ENCODE measurements around the gene RND1.

DNA sequence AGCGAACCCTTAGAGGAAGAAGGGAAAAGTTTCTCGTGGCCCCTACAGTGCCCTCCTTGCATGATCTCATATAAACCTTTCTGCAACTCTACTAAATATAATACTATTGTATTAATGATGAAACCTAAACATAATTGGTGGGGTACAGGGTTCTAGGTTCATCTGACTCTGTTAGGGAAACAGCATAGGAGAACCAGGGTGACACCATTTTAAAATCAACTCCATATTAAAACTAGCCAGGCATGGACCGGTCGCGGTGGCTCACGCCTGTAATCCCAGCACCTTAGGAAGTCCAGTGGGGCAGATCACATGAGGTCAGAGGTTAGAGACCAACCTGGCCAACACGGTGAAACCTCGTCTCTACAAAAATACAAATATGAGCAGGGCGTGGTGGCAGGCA, 15.0 kb upstream of the RND1 start:
- TF ChIP-seq, protein P1, sequence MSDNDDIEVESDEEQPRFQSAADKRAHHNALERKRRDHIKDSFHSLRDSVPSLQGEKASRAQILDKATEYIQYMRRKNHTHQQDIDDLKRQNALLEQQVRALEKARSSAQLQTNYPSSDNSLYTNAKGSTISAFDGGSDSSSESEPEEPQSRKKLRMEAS (IDR thresholded peaks at IDR 0.05; ENCODE audit: low read depth, low read length), result no peak
- TF ChIP-seq, protein P2, sequence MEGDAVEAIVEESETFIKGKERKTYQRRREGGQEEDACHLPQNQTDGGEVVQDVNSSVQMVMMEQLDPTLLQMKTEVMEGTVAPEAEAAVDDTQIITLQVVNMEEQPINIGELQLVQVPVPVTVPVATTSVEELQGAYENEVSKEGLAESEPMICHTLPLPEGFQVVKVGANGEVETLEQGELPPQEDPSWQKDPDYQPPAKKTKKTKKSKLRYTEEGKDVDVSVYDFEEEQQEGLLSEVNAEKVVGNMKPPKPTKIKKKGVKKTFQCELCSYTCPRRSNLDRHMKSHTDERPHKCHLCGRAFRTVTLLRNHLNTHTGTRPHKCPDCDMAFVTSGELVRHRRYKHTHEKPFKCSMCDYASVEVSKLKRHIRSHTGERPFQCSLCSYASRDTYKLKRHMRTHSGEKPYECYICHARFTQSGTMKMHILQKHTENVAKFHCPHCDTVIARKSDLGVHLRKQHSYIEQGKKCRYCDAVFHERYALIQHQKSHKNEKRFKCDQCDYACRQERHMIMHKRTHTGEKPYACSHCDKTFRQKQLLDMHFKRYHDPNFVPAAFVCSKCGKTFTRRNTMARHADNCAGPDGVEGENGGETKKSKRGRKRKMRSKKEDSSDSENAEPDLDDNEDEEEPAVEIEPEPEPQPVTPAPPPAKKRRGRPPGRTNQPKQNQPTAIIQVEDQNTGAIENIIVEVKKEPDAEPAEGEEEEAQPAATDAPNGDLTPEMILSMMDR (IDR thresholded peaks at IDR 0.05; ENCODE audit: low read depth, low read length), result no peak

All from NB4 (cell line).